Skeletal muscle tissue (tissue), 4 donors: ENCODE results near the gene MDFIC. TPM values are rescaled to one million over a fixed set of nuclear protein-coding genes. Genes with fewer than 3 reads are reported as not detected.

ENCODE experiments used
- H3K27ac ChIP-seq: one replicate; pipeline ENCODE4 v1.7.0; 2013; ENCODE audit warnings: mild to moderate bottlenecking, low read depth, low read length, inconsistent platforms
- H3K27me3 ChIP-seq, 3 donors: one replicate each; pipeline ENCODE4 v1.7.0; 2013; ENCODE audit warnings: low read length in 3 of 3; ENCODE audit not compliant: control insufficient read depth in 3 of 3, insufficient read depth in 3 of 3
- H3K36me3 ChIP-seq, 3 donors: one replicate each; pipeline ENCODE4 v1.7.0; 2013; ENCODE audit warnings: low read length in 3 of 3; ENCODE audit not compliant: control insufficient read depth in 3 of 3, insufficient read depth in 3 of 3
- H3K4me1 ChIP-seq, 3 donors: one replicate each; pipeline ENCODE4 v1.7.0; 2013; ENCODE audit warnings: low read length in 3 of 3, mild to moderate bottlenecking in 3 of 3; ENCODE audit not compliant: control insufficient read depth in 3 of 3, insufficient read depth in 3 of 3
- H3K4me3 ChIP-seq, 3 donors: one replicate each; pipeline ENCODE4 v1.7.0; 2013; ENCODE audit warnings: low read length in 3 of 3
- H3K9ac ChIP-seq, 3 donors: one replicate each; pipeline ENCODE4 v1.7.0; 2013; ENCODE audit warnings: low read length in 3 of 3, mild to moderate bottlenecking in 3 of 3, moderate library complexity in 2 of 3, low read depth in 1 of 3
- H3K9me3 ChIP-seq, 3 donors: one replicate each; pipeline ENCODE4 v1.7.0; 2013; ENCODE audit warnings: low read length in 3 of 3; ENCODE audit not compliant: control insufficient read depth in 3 of 3
- total RNA-seq: library from RNA; depleted of rRNA; stranded (reverse); fragments of >200 nt; gene quantifications from one replicate; pipeline ENCODE4 v1.2.3, GENCODE V29; 2014
- donor health status: Osteomylitis.

MDFIC gene
- total RNA-seq, 1 donor from 2014 or later, result 20.9 TPM

- H3K9ac ChIP-seq, result no peak overlapping the region
- H3K27ac ChIP-seq, result no peak overlapping the region
- peaks cover 0 to 5% (median 0%) of the 10 kb centered on the region in 3 donors for H3K36me3 ChIP-seq
- no peaks in the 10 kb centered on the region for H3K27me3 ChIP-seq
- peaks cover 11 to 19% (median 14%) of the 10 kb centered on the region in 3 donors for H3K4me1 ChIP-seq
- no peaks in the 10 kb centered on the region for H3K9me3 ChIP-seq
- H3K4me3 ChIP-seq, result no peak overlapping the region
Measured at GRCh38 chr7:114985116-114985715, 63.3 kb downstream of the MDFIC start.

- Histone ChIP-seq H3K27me3 (no peaks in the 10 kb centered on the region), H3K9ac (no peak overlapping the region), H3K27ac (no peak overlapping the region), H3K4me3 (no peak overlapping the region), H3K9me3 (no peaks in the 10 kb centered on the region), H3K36me3 (peaks cover 0 to 5% (median 0%) of the 10 kb centered on the region in 3 donors), H3K4me1 (peaks cover 8 to 18% (median 9%) of the 10 kb centered on the region in 3 donors)
Measured at GRCh38 chr7:114986190-114987180, 64.6 kb downstream of the MDFIC start.

GRCh38 chr7:114988026-114988425 lies 66.1 kb downstream of the MDFIC start:
- Histone ChIP-seq H3K4me3 (no peak overlapping the region), H3K36me3 (no peaks in the 10 kb centered on the region), H3K9me3 (no peaks in the 10 kb centered on the region), H3K27me3 (no peaks in the 10 kb centered on the region), H3K9ac (no peak overlapping the region), H3K4me1 (peaks cover 6 to 12% (median 8%) of the 10 kb centered on the region in 3 donors), H3K27ac (no peak overlapping the region)

- Histone ChIP-seq H3K27me3 (no peaks in the 10 kb centered on the region), H3K36me3 (no peaks in the 10 kb centered on the region), H3K9ac (no peak overlapping the region), H3K9me3 (no peaks in the 10 kb centered on the region), H3K4me1 (peaks cover 6 to 12% (median 8%) of the 10 kb centered on the region in 3 donors), H3K4me3 (no peak overlapping the region), H3K27ac (no peak overlapping the region)
Measured at GRCh38 chr7:114988755-114989375, 67.0 kb downstream of the MDFIC start.

GRCh38 chr7:114989531-114989930 lies 67.6 kb downstream of the MDFIC start:
- no peaks in the 10 kb centered on the region for H3K9me3 ChIP-seq
- no peaks in the 10 kb centered on the region for H3K36me3 ChIP-seq
- H3K27ac ChIP-seq, result no peak overlapping the region
- H3K27me3 ChIP-seq, result no peaks in the 10 kb centered on the region
- H3K9ac ChIP-seq, result no peak overlapping the region
- H3K4me1 ChIP-seq, result peaks cover 6 to 12% (median 8%) of the 10 kb centered on the region in 3 donors
- no peak overlapping the region for H3K4me3 ChIP-seq

- Histone ChIP-seq H3K9me3 (no peaks in the 10 kb centered on the region), H3K27me3 (no peaks in the 10 kb centered on the region), H3K4me3 (no peak overlapping the region), H3K36me3 (peaks cover 0 to 4% (median 0%) of the 10 kb centered on the region in 3 donors), H3K27ac (no peak overlapping the region), H3K4me1 (no peaks in the 10 kb centered on the region), H3K9ac (no peak overlapping the region)
Measured at GRCh38 chr7:114997487-114998404, 75.9 kb downstream of the MDFIC start.

GRCh38 chr7:115004121-115004520 lies 82.2 kb downstream of the MDFIC start:
- H3K4me3 ChIP-seq, result no peak overlapping the region
- H3K27ac ChIP-seq, result no peak overlapping the region
- H3K4me1 ChIP-seq, result peaks cover 8 to 14% (median 11%) of the 10 kb centered on the region in 3 donors
- no peaks in the 10 kb centered on the region for H3K9me3 ChIP-seq
- H3K9ac ChIP-seq, result no peak overlapping the region
- no peaks in the 10 kb centered on the region for H3K36me3 ChIP-seq
- H3K27me3 ChIP-seq, result no peaks in the 10 kb centered on the region

GRCh38 chr7:115005251-115005650 lies 83.4 kb downstream of the MDFIC start:
- H3K4me3 ChIP-seq, result no peak overlapping the region
- no peaks in the 10 kb centered on the region for H3K27me3 ChIP-seq
- H3K9ac ChIP-seq, result no peak overlapping the region

GRCh38 chr7:115005953-115006352 lies 84.1 kb downstream of the MDFIC start:
- Histone ChIP-seq H3K4me1 (peaks cover 12 to 21% (median 19%) of the 10 kb centered on the region in 3 donors), H3K9ac (no peak overlapping the region), H3K27ac (no peak overlapping the region), H3K4me3 (no peak overlapping the region), H3K9me3 (no peaks in the 10 kb centered on the region), H3K27me3 (no peaks in the 10 kb centered on the region), H3K36me3 (no peaks in the 10 kb centered on the region)

More at GRCh38 chr7:115005251-115005650, 83.4 kb downstream of the MDFIC start:
- Histone ChIP-seq H3K27ac (no peak overlapping the region), H3K9me3 (no peaks in the 10 kb centered on the region), H3K4me1 (peaks cover 12 to 21% (median 19%) of the 10 kb centered on the region in 3 donors), H3K36me3 (no peaks in the 10 kb centered on the region)
